Upper lobe of left lung (tissue), 4 donors: Measurements from ENCODE around the gene RNF103.

Source experiments
- POLR2A ChIP-seq, 4 donors: fragments of 450-650 bp; IDR thresholded peaks; one replicate each; pipeline ENCODE4 v1.5.1; 2016 to 2017; ENCODE audit warnings: antibody characterized with exemption in 4 of 4, mild to moderate bottlenecking in 2 of 4
- POLR2AphosphoS5 ChIP-seq, 2 donors: sonication (generic); formaldehyde crosslinking; IDR thresholded peaks; one replicate each; pipeline ENCODE4 v1.5.1; 2017; ENCODE audit warnings: antibody characterized with exemption in 2 of 2
- TF ChIP-seq, protein P1 (sequence below), 6 experiments: fragments of 450-650 bp in 4 of 6; fragments of 200-600 bp in 2 of 6; sonication (generic) in 2 of 6; IDR thresholded peaks; one replicate each; pipeline ENCODE4 v1.5.1; 2016 to 2019; ENCODE audit warnings: antibody characterized with exemption in 6 of 6

DNA sequence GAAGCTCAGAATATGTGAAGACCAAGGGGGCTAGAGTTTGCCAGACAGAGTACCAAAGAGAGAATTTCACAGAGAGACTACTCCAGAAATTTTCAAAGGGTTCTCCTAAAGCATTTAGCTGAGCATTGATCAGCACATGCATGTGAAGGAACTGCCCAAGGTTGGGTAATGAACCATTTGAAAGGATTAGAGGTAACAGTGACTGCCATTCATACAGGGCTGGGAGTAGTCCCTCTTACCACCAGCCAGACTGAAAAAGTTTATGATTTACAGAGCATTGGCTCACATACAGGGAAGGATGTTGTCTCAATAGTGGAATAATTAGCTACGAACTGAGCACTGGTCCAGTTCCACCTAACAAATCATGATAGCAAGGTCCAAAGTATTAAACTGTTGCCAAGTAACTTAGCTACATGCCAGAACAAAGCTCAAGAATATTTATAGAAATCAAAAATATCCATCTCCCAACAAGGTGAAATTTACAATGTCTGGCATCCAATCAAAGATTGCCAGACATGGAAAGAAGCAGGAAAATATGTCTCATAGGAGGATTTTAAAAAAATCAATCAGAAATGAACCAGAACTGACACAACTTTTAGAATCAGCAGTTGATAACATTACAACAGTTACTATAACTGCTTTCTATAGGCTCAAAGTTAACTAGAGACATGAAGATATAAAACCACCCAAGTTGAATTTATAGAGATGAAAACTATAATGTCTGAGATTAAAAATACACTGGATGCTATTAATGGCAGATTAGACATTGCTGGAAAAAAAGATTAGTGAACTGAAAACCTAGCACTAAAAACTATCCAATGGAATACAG is 25.7 kb upstream of the RNF103 start:
- TF ChIP-seq POLR2AphosphoS5 (IDR thresholded peaks at IDR 0.05) (no peak), POLR2A (IDR thresholded peaks at IDR 0.05) (no peak)
- TF ChIP-seq, protein P1, sequence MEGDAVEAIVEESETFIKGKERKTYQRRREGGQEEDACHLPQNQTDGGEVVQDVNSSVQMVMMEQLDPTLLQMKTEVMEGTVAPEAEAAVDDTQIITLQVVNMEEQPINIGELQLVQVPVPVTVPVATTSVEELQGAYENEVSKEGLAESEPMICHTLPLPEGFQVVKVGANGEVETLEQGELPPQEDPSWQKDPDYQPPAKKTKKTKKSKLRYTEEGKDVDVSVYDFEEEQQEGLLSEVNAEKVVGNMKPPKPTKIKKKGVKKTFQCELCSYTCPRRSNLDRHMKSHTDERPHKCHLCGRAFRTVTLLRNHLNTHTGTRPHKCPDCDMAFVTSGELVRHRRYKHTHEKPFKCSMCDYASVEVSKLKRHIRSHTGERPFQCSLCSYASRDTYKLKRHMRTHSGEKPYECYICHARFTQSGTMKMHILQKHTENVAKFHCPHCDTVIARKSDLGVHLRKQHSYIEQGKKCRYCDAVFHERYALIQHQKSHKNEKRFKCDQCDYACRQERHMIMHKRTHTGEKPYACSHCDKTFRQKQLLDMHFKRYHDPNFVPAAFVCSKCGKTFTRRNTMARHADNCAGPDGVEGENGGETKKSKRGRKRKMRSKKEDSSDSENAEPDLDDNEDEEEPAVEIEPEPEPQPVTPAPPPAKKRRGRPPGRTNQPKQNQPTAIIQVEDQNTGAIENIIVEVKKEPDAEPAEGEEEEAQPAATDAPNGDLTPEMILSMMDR (IDR thresholded peaks at IDR 0.05): no peak
